Osteoblast (primary cell): ENCODE measurements around the gene AQP1. TPM values are rescaled to one million over a fixed set of nuclear protein-coding genes. Genes with fewer than 3 reads are reported as not detected.

Experiments
- DNase-seq: peaks from one replicate; pipeline ENCODE4 v3.0.0; 2011; ENCODE audit warnings: low spot score, mixed read lengths; ENCODE audit not compliant: insufficient read length; ENCODE audit errors: missing footprints
- H2AFZ ChIP-seq: 2 replicates; pipeline ENCODE4 v1.6.0; 2011; ENCODE audit warnings: mild to moderate bottlenecking, low read length
- H3K27ac ChIP-seq: 2 replicates; pipeline ENCODE4 v1.5.1; 2011; ENCODE audit warnings: mild to moderate bottlenecking, low read depth, low read length, moderate library complexity
- H3K27me3 ChIP-seq: 2 replicates; pipeline ENCODE4 v1.6.0; 2012; ENCODE audit warnings: mild to moderate bottlenecking, control low read depth, inconsistent platforms, low read length, moderate library complexity; ENCODE audit not compliant: insufficient read depth
- H3K36me3 ChIP-seq: 2 replicates; pipeline ENCODE4 v1.5.1; 2011; ENCODE audit warnings: mild to moderate bottlenecking, low read length, control low read depth, moderate library complexity; ENCODE audit not compliant: insufficient read depth
- H3K4me1 ChIP-seq: 2 replicates; pipeline ENCODE4 v1.5.1; 2011; ENCODE audit warnings: mild to moderate bottlenecking, low read length, control low read depth, moderate library complexity; ENCODE audit not compliant: insufficient read depth
- H3K4me2 ChIP-seq: 2 replicates; pipeline ENCODE4 v1.6.0; 2011; ENCODE audit warnings: mild to moderate bottlenecking, low read length; ENCODE audit not compliant: insufficient read depth
- H3K4me3 ChIP-seq: fragments of 200-600 bp; sonication (generic); 3 replicates; pipeline ENCODE4 v1.5.1; 2012; ENCODE audit warnings: mild to moderate bottlenecking, low read length, inconsistent platforms; ENCODE audit not compliant: insufficient read depth
- H3K79me2 ChIP-seq: 2 replicates; pipeline ENCODE4 v1.6.0; 2012; ENCODE audit warnings: mild to moderate bottlenecking, low read length, control low read depth, inconsistent platforms; ENCODE audit not compliant: insufficient read depth
- H3K9me3 ChIP-seq: 2 replicates; pipeline ENCODE4 v1.5.1; 2011; ENCODE audit warnings: low read depth, low read length, control low read depth
- H4K20me1 ChIP-seq: 2 replicates; pipeline ENCODE4 v1.6.0; 2012; ENCODE audit warnings: mild to moderate bottlenecking, low read length, control low read depth; ENCODE audit not compliant: insufficient read depth
- total RNA-seq: library from RNA; depleted of rRNA; stranded (reverse); fragments of >200 nt; gene quantifications from 2 replicates; pipeline ENCODE4 v1.2.3, GENCODE V29; 2012
- TF ChIP-seq, protein P1 (sequence below): IDR thresholded peaks from 2 replicates; pipeline ENCODE4 v1.5.1; 2011; ENCODE audit warnings: mild to moderate bottlenecking, low read depth, low read length, moderate library complexity; ENCODE audit errors: extremely low read depth

AQP1 gene
- total RNA-seq, 1 donor = 0.72 TPM

DNA sequence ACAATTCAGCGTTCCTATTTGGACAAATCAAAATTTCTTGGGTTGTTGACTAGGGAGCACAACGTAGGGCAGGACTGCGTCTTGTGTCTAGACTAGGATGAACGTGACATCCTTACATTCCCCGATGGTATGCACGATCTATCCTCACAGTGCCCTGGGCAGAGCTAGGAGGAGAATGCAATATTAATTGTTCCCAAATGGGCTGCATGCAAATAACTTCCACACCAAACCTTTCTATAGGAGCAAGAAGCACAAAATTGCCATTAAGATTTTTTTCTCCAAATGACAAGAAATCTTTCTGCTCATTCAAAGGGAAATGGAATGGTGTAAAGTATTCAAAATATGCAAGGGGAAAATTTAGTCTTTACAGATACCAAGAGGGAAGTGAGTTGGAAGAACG is 21.4 kb upstream of the AQP1 start:
- TF ChIP-seq, protein P1, sequence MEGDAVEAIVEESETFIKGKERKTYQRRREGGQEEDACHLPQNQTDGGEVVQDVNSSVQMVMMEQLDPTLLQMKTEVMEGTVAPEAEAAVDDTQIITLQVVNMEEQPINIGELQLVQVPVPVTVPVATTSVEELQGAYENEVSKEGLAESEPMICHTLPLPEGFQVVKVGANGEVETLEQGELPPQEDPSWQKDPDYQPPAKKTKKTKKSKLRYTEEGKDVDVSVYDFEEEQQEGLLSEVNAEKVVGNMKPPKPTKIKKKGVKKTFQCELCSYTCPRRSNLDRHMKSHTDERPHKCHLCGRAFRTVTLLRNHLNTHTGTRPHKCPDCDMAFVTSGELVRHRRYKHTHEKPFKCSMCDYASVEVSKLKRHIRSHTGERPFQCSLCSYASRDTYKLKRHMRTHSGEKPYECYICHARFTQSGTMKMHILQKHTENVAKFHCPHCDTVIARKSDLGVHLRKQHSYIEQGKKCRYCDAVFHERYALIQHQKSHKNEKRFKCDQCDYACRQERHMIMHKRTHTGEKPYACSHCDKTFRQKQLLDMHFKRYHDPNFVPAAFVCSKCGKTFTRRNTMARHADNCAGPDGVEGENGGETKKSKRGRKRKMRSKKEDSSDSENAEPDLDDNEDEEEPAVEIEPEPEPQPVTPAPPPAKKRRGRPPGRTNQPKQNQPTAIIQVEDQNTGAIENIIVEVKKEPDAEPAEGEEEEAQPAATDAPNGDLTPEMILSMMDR = no peak
- Histone ChIP-seq H3K9me3 (no peaks in the 10 kb centered on the region), H3K79me2 (no peaks in the 10 kb centered on the region), H3K27me3 (peaks cover 38% of the 10 kb centered on the region), H3K4me1 (peaks cover 17% of the 10 kb centered on the region), H2AFZ (no peak overlapping the region), H3K27ac (no peak overlapping the region), H3K36me3 (no peaks in the 10 kb centered on the region), H4K20me1 (peaks cover 4% of the 10 kb centered on the region), H3K4me3 (no peak overlapping the region), H3K4me2 (no peak overlapping the region)
- no peak for DNase-seq

DNA sequence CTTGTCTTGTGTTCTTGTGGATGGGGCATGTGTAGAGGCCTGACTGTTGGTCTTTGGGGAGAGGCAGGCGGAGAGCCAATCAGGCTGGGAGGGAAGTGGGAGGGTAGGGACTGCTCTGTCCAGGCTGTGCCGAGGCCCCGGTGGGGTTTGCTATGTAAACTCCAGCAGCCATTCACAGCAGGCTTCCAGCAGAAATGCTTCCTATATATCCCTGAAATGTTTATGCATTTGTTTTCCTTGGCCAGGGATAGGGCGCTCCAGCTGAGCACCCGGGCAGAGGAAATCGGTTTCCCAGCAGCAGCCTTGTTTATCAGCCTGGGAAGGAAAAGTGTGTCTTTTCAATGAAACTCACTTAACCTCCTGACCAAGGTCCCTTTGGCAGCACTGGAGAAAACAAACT is 18.3 kb upstream of the AQP1 start:
- TF ChIP-seq, protein P1 = no peak
- Histone ChIP-seq H3K36me3 (no peaks in the 10 kb centered on the region), H3K4me2 (no peak overlapping the region), H3K27ac (no peak overlapping the region), H2AFZ (no peak overlapping the region), H3K79me2 (no peaks in the 10 kb centered on the region), H3K9me3 (no peaks in the 10 kb centered on the region), H3K27me3 (peaks cover 38% of the 10 kb centered on the region), H4K20me1 (peaks cover 4% of the 10 kb centered on the region), H3K4me1 (peaks cover 21% of the 10 kb centered on the region), H3K4me3 (no peak overlapping the region)
- DNase-seq = peak; percentile 94

DNA sequence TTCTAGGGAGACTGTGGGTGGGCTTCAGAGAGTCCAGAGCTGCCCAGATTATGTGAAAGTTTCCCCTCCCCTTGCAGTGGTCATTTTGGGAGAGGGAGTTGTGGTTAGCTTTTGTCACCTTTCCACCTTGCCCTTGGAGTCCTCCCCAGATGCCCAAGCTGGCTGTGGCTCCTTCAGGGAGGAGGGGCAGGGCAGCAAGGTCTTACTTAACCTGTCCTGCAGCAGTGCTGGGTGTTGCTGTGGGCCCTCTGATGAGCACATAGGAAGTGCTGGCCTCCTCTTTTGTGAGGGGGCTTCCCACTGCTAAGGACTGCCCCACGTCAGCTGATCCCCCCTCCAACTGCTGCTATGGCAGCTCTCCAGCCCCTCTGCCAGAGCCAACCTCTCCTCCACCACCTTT is 17.6 kb upstream of the AQP1 start:
- Histone ChIP-seq H4K20me1 (peaks cover 4% of the 10 kb centered on the region), H3K27ac (no peak overlapping the region), H3K79me2 (no peaks in the 10 kb centered on the region), H2AFZ (no peak overlapping the region), H3K36me3 (no peaks in the 10 kb centered on the region), H3K9me3 (no peaks in the 10 kb centered on the region), H3K27me3 (peaks cover 39% of the 10 kb centered on the region), H3K4me2 (no peak overlapping the region), H3K4me1 (peaks cover 16% of the 10 kb centered on the region), H3K4me3 (no peak overlapping the region)
- no peak for DNase-seq
- TF ChIP-seq, protein P1 = no peak

DNA sequence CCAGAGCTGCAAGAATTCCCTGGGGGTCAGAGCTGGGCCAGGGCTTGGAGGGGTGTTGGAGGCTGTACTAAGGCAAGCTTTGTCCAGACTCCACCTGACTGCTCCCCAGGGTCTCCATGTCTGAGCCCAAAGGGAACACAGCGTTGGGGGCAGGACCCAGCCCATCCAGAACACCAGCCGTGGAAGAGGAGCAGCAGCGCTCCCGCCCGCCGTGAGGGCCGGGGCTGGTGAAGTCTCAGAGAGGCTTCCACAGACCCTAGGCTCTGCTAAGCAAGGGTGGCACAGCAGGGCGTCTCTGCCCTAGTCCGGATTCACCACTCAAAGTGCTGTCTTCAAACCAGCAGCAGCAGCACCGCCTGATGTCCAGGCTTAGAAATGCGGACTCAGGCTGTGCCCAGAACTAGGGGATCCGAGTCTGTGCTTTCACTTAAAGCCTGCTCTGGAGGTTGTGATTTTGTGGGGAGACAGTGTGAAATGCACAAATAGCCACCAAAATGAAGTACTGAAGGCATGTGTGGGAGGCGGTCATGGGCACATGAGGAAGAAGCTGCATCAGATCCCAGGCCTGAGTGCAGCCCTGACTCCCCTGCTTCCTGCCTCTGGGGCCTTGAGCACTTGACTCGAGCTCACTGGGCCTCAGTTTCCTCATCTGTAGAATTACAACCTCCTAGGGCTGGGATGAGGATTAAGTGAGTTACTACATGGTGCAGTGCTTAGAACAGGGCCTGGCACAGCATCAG is 16.6 kb upstream of the AQP1 start:
- H3K27ac ChIP-seq = no peak overlapping the region
- H3K9me3 ChIP-seq = no peaks in the 10 kb centered on the region
- peaks cover 37% of the 10 kb centered on the region for H3K27me3 ChIP-seq
- TF ChIP-seq, protein P1 = no peak
- H3K4me2 ChIP-seq = no peak overlapping the region
- H3K4me3 ChIP-seq = no peak overlapping the region
- H2AFZ ChIP-seq = no peak overlapping the region
- H3K4me1 ChIP-seq = peaks cover 12% of the 10 kb centered on the region
- H3K79me2 ChIP-seq = no peaks in the 10 kb centered on the region
- H4K20me1 ChIP-seq = peaks cover 4% of the 10 kb centered on the region
- no peaks in the 10 kb centered on the region for H3K36me3 ChIP-seq
- no peak for DNase-seq
